AG20443 (cell line): ENCODE measurements around the gene TTC19.
A peak's percentile ranks its signal among the peaks of the same experiment; 100 is the strongest.
"Not testable (repeated sequence)": the region's sequence is repeated elsewhere in the genome, so short reads cannot be mapped to it uniquely, and the experiment has no call there.

Experiments
- DNase-seq: peaks from one replicate; pipeline ENCODE4 v3.0.0; 2012; ENCODE audit warnings: low spot score, mixed read lengths

The TTC19 gene

DNA sequence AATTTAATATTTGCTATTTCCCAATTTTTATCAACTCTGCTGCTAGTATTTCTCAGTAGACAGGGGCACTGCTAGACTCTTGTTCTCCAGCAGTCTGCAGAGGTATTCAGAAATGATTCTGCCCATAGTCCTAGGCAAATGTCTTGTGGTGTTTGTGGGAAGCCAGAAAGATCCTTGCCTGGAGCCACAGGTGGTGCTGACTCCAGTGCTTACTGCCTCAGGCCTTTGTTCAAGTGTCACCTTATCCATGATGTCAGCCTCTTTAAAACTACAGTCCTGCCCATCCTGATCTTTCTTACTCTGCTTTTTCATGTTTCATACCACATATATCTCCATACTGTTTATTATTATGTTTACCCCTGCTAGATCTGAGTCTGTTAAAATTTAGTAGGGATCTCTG is 26.6 kb upstream of the TTC19 start:
- DNase-seq = no peak

DNA sequence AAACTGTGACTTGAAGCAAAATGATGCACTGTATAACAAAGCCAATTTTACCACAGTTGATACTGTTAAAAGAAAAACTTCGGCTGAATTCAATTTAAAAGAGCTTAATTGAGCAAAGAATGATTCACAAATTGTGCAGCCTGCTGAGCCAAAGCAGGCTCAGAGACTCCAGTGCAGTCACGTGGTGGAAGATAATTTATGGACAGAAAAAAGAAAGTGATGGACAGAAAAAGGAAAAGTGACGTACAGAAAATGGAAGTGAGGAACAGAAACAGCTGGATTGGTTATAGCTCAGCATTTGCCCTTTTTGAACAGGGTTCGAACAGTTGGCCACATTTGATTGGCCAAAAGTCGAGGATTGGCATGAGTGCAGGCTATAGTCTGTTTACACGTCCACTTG is 25.8 kb upstream of the TTC19 start:
- DNase-seq = no peak

DNA sequence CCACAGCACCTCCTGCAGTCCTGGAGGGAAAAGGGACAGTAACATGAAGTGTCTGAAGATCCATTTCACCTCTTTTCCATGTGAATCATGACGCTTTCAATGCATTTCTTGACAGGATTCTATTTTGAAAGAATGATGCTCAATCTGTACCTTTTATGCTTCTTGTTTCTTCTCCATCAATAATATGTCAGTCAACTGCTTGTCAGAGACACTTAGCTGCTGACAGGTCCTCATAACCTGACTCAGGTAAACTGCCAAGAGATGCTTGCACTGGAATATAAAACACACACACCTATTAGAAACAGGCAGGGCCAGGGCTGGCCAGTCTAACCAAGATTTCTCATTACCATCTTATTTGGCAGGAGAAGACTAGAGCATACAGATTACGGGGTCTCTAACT is 21.7 kb upstream of the TTC19 start:
- DNase-seq = no peak

DNA sequence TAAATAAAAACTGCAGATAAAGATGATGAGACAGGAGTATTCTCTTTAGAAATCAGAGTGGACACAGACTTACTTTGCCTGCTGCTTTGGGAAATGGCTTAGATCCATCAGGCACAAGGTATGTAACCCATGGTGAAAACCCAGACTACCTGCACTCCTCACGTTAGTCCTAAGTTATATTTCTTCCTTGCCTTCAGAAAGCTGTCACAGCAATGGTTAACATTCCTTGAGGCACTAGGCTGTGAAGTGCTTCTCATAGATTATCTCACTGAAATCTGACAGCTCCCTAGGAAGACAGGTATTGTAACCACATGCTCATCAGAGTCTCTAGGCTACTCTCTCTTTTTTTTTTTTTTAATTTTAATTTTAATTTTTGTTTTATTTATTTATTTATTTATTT is 21.0 kb upstream of the TTC19 start:
- DNase-seq = no peak

DNA sequence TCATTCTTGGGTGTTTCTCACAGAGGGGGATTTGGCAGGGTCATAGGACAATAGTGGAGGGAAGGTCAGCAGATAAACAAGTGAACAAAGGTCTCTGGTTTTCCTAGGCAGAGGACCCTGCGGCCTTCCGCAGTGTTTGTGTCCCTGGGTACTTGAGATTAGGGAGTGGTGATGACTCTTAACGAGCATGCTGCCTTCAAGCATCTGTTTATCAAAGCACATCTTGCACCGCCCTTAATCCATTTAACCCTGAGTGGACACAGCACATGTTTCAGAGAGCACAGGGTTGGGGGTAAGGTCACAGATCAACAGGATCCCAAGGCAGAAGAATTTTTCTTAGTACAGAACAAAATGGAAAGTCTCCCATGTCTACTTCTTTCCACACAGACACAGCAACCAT is 20.6 kb upstream of the TTC19 start:
- DNase-seq = not testable (repeated sequence)

DNA sequence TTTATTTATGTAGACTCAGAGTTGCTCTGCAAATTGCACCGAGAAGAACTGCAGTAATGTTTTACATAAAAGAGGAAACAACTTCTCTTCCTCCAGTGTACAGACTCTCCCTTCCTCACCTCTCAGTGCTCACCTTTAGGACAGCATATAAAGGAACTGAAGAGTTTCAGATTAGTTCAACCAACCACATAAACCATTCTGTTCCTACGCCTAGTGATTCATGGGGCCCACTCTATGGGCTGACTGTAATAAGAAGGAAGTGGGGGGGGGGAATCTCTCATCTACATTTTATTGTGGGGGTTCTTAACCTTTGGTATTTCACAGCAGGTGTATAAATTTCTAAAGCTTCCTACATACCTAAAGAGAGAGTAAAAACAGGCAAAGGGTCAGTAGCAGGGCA is 18.4 kb upstream of the TTC19 start:
- no peak for DNase-seq

DNA sequence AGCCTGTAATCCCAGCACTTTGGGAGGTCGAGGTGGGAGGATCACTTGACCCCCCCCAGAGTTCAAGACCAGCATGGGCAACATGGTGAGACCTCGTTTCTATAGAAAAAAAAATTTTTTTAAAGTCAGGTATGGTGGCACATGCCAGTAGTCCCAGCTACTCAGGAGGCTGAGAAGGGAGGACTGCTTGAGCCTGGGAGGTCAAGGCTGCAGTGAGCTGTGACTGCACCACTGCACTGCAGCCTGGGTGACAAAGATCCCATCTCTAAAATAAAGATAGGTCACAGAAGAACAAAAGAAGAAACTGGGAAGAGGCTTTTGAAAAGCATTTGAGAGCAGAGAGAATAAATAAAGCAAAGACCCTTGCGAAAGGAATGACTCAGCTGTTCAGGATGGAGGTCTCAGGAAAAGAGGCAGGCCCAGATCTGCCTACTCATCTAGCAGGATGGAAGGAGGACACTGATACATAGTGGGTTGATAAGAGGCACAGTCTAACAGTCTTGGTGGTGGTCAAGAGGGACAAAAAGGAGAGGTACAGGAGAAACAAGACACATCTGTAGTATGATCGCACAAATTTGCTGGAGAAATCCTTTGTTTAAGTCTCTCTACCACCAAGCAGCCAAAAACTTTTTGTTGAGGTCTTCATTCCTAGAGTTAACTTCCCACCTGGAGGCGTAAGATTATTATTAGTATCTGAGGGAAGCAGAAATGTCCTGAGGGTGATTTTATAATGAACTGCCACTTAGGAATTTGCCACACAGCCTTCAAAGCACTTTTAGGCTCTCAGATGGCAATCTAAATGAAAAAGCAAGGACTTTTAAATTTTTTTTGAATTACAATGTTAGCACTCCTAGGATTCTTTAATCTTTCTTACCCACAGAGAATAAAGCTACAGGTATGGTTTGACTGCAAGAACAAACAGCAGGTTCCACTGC is 17.7 kb upstream of the TTC19 start:
- no peak for DNase-seq

DNA sequence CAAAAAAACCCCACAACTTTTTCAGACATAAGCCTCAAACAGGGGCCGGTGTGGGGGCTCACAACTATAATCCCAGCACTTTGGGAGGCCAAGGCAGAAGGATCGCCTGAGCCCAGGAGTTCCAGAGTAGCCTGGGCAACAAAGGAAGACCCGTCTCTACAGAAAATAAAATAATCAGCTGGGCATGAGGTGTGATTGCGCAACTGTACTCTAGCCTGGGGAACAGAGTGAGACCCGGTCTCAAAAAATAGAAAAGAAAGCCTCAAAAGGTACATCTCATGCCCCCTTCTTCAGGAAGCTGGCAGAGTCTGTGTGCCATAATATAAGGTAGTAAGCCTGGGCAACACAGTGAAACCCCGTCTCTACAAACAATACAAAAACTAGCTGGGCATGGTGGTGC is 3.3 kb upstream of the TTC19 start:
- no peak for DNase-seq

DNA sequence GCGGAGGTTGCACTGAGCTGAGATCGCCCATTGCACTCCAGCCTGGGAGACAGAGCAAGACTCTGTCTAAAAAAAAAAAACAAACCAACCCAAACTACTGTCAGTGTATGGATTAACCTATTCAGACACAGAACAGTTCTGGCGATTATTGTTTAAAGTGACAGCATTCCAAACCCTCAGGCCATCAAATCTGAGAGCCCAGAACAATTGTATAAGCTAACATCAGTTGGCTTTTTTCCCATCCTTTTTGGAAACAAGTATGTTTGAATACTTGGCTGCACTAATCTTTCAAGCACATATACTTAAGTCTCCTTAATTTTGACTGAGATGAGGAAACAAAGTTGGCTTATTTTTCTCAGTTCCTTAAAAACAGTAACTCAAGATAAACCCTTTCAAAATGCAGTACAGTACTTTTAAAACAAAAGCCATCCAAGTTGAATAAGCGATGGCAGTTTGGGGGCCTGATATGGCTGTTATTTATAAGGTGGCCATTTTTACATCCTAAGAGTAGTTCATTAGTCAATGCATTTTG is 1.5 kb upstream of the TTC19 start:
- DNase-seq = no peak

DNA sequence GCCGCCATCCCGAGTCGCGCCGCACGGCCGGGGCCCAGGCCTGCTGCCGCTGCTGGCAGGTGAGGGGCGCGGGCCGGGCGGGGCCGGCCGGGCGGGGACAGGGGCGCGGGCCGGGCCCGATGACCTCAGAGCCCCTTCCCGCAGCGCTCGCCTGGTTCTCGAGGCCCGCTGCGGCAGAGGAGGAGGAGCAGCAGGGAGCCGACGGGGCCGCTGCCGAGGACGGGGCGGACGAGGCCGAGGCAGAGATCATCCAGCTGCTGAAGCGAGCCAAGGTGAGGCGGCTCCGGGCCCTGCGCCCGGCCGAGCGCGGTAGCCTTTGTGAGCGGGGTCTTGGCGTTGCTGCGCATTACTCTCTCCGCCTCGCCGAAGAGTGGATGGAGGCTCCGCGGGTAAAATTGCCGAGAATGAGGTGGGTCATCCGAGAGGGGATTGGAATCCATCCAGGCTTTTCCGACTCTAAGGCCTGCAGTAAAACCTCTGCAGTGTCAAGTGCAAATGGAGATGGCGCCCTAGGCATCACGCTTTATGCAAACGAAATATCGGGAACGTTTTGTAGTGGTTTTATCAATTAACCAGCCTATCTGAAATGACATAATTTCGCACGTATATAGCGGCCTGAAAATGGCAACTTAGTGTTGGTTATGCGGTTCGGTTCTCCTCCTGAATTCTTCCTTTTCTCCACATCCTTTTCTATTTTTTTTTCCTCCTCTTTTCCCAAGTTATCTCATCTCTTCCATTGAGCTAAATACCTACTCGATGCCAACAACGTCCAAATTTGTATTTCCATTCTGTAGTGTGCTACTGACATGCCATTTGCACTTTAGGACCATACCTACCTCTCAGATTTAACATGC is 577 bp downstream of the TTC19 start:
- peak; percentile 75 for DNase-seq

DNA sequence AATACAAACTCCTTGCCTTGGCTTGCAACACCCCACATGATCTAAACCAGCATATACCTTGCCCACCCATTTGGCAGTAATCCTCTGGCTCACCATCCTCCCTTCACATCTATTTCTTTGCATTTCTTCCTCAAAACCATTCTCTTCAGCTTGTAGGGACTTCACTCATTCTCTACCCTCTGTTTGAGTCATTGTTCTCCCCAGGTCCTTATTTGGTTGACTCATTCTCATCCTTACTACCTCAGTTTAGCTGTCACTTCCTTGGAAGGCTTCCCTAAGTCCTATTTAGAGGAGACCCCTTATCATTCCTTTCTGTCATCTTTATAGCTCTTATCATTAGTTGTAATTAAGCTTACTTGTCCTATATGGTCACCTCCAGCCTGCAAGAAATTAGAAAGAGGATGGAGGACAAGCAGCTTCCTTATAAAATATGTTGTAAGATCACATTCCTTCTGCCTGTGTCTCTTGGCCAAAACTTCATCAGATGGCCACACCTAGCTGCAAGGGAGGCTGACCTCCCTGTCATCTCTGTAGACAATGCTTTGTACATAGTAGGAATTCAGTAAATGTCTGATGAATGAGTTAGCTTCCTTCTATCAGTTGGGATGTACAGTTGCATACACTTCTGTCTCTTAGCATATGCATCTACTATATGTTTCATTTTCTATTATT is 1.7 kb downstream of the TTC19 start:
- no peak for DNase-seq

DNA sequence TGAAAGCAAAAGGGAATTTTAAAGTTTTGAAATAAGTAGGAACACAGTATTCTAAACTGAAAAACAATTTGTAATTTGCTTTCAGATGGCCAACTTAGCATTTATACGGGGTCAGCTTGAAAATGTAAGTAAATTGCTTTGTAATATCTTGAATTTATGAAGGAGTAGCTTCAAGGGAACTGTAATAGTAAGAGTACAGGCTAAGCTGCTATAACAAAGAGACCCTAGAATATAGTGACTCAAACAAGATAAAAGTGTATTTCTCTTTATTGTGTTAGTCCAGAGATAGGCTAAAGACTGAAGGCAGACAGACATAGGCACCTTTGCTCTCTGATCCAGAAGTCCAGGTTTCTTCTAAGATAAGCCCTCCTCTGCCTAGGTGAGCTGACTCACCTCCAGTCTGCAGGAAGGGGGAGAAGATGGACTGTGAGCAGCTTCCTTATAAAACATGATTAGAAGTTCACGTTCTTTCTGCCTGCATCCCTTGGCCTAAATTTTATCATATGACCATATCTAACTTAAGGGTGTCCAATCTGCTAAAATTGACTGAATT is 3.2 kb downstream of the TTC19 start:
- DNase-seq = no peak

DNA sequence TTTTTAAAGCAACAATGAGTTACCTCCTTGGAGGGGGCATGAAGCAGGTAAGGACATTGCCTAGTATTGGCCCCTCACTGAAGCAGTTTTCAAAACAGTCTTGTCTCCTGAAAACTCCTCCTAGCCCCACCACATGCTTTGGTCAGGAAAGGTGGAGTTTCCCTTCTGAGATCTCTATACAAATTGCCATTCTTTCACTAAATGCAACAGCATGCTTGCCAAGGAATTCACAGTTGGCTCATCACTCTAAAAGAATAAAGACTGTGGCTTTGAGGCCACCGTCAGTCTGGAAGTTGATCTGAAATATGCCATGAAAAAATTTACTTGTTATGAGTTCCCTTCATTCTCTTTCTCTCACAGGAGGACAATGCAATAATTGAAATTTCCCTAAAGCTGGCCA is 4.2 kb downstream of the TTC19 start:
- no peak for DNase-seq

DNA sequence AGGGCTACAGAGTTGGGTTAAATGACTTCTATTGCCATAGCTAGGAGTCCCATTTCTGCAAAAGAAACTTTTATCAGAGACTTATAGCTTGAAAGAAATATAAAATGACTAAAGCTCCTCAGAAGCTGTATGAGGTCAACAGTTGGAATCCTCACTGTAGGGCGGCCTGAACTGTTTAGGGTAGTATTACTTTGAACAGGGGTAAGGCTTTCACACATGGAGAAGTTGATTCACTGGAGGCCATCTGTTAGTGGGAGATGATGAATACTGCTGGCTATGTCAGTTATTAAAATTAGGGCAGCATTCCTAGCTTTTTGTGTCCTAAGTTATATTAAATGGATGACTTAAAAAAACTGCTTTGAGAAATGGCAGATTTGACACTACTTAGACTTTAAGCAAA is 6.0 kb downstream of the TTC19 start:
- no peak for DNase-seq

DNA sequence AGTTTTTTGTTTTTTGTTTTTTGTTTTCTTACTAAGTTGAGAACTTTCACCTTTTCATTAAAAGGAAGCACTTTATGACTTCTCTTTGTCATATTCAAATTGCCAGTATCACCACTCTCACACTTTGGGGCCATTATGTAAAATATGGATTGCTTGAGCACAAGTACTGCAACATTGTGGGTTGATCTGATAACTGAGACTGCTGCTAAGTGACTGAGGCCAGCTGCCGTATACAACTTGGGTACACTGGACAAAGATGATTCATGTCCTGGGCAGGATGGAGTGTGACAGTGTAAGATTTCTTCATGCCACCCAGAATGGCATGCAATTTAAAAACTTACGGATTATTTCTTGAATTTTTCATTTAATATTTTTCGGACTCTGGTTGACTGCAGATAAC is 7.8 kb downstream of the TTC19 start:
- DNase-seq = no peak

DNA sequence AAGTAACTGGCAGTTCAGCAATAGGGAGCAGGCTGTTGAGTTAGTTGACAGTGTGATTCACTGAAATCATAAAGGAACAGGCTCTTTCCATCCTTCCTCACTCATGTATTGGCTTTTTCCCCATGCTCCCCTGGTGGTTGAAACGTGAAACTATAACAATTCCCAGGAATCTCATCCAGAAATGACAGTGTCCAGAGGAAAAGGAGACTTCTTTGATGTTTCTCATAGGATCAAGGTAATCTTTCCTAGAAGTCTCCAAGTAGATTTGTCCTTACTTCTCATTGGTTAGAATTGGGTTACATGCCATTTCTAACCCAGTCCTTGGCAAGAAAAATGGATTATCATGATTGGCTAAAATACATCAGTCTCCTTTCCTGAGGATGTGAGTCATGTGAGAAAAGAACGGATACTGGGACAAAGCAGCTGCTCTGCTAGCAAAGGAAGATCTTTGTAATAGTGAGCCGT is 14.4 kb downstream of the TTC19 start:
- DNase-seq = peak; percentile 52

DNA sequence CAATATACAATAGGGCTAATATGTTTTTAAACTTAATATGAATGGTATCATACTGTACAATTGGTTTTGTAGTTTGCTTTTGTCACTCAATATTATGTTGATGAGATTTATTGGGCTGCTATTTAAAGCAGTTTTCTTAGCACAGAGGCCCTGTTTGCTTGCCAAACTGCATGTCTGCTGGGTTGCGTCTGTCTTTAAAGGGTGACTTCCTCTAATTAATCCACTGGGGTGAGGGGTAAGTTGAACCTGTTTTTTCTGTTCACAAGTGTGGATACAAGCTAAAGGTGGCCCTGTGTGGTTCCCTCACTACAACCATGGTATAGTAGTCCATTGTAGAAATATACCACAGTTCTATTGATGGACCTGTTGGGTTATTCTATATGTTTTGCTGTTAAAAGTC is 19.7 kb downstream of the TTC19 start:
- no peak for DNase-seq

DNA sequence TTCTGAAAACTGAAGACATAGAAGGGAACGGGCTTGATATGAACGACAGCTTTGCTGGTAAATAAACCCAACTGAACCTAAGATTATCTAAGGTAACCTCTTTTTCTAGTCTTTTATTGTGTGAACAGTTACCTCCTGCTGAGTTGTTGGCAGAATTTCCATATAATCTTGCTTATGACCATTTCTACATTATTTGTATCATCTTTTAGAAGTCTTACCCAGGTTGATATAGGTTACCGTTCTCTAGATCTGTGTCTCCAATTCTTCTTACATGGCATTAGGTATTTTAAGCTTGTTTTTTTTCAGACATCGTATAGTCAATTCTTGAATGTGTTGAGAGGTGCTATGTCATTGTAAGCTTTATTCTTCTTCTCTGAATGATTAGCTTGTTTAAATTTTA is 24.3 kb downstream of the TTC19 start:
- DNase-seq = no peak

DNA sequence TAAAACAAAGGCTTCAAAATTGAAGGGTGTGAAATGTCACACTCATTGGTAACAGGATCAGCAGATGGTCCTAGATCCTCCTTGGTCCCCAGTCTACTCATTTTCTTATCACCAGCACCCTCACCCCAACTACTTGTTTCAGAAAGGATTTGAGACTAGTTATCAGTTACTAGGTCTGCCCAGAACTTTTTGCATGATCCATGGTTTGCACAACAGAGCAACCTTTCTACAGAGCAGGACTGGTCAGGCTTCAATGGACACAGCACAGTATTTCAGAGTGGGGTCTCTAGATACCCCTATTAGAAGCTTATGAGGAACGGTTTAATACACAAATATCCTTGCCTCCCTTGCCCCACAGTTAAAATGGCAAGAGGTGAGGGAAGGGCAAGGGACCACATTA is 25.6 kb downstream of the TTC19 start:
- DNase-seq = no peak

DNA sequence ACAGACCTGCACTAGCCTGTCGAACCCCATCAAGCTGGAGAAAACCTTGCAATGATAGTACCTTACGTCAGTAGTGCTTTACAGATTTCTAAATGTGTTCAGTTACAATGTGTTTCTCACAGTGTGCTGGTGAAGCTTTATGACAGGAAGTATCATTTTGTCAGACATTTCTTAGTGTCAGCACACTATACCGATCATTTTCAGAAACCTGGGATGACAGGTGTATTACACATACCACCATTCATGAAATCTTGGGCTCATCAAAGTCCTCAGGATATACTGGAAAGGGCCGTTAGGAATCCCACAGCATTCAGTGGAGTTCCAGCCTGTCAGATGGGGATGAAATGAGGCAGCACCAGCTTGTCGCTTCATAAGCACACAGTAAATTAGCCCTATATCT is 27.3 kb downstream of the TTC19 start:
- no peak for DNase-seq

DNA sequence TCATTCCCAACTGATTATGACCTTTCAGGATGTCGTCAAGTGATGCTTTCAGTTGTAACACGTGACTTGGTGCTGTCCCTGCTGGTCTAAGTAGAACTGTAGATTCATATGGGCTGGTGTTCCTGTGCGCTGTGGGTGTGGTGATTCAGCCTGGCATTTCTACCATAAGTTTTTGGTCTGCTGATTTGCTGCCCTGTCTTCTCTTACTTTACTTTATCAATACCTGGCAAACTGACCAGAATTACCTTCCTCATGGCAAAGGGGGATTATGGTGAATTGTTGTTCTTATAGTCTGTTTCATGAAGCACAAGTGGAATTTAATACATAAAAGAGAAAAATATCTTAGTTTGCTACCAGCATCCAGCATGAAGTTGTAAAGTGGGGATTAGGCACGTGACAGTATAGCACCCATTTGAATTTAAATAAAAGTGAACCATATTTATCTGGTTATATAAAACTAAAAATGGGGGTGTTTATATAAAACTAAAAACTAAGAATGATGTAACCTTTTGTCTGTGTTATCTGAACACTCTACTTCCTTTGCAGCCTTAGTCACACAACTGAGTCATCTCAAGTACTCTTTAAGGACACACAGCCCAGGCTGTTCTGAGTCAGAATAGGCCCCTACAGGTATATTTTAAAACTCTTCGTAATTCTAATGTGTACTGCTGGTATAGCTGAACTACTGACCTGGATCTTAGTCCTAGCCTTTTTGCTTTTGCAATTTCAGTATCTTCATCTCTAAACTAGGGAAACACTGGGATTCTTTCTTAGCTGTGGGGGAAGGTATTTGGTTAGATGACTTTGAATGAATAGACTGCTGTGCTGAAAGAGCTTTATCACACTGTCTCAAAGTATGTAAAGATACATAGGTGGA is 28.3 kb downstream of the TTC19 start:
- DNase-seq = peak; percentile 85
